UCSD-AML1 (cell line): ENCODE measurements around the gene MDC1.
"Not testable (repeated sequence)": the region's sequence is repeated elsewhere in the genome, so short reads cannot be mapped to it uniquely, and the experiment has no call there.

Experiments
- DNase-seq: peaks from one replicate; lab custom pipeline; 2025; ENCODE audit not compliant: unreplicated experiment; lab: John Stamatoyannopoulos, UW

The MDC1 gene

DNA sequence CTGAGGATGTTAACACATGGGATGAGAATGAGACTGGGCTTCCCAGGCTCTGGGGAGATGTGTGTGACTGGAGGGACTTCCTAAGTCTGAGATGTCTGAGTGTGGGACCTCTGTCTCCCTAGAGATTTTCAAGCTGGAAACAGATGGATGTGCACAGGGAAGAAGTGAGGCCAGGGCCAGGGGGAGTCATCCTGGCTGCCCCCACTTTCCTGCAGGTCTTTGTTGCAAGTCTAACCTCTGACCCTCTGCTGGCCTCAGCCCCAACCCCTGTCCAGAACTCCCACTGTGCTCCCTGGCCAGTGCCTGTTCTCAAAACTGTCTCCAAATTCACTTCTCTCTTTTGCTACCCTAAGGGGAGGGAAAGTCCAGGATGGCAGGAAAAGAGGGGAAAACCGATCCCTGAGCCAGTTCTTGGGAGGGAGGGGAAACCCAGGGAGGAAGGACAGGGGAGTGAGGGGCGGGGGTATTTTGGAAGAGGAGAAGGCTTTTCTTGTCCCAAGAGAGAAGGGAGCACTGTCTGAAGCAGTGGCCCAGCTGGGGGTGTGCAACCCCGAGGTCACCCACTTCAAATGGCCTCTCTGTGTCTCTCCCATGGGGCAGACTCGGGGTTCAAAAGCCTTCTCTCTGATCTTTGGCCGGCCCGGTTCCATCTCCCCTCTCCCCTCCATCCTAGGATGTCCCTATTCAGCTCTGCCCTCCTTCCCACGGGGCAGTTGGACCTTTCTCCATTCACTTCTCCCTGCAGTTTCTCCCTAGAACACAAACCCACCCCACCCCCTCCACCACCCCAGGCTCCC, 33.7 kb downstream of the MDC1 start:
- peak; percentile 53 for DNase-seq

DNA sequence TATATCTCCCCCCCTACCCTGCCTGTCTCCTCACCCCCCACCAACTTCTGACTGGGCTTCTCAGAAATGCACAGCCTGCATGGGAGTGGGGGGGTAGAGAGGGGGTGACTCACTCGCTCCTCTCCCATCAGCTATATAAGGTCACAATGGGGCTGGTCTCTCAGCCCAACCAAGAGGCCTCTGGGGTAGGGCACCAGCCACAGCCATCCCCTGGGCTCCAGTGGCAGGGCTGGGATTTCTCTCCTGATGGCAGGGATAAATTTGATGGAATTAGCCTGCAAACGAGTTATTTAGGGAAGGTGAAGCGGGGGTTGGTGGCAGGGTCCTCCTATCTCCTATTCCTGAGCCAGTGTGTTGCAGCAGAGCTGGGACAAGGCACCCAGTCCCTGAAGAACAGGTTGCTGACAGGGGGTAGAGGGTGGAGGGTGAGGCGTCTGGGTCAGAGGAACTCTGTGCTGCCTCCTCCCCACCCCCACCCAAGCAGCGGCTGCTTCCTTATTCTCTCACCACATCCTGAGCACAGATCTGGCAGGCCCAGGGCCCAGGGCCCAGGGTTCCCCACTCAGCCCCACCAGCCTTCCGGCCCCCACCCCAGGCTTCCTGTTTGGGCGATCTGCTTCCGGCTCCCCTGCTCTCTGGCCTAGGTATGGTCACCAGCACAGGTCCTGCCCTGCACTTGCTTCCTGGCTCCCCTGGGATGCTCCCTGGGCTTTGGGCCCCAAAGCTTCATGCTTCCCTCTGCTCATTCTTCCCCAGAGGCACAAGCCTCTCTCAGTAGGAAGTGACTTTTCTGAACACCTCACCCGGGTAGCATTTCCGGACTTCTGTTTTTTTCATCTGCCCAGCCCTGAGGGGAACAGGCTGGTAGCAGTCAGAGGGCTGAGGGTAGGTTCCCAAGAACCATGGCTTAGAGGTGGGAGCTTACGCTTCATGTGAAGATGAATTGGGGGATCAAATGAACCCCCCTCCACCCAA, 34.7 kb downstream of the MDC1 start:
- DNase-seq: peak; percentile 99

DNA sequence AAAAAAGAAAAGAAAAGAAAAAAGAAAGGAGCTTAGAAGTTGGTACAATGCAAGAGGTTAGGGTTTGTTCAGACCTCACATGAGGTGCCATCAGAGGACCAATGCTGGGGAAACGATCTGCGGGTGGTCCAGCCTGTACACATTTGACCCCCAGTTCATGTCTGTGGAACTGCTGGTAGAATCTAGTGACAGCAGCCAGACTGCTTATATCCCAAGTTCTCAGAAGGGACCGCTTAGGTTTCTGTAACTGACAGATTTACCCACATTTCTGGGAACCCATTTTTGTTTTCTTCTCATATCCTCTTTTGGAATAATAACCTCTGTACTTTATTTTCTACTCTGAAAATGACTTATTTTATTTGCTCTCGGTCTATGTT, 35.3 kb downstream of the MDC1 start:
- DNase-seq: no peak

- DNase-seq: no peak
Observed at GRCh38 chr6:30679765-30680535, 37.1 kb downstream of the MDC1 start.

DNA sequence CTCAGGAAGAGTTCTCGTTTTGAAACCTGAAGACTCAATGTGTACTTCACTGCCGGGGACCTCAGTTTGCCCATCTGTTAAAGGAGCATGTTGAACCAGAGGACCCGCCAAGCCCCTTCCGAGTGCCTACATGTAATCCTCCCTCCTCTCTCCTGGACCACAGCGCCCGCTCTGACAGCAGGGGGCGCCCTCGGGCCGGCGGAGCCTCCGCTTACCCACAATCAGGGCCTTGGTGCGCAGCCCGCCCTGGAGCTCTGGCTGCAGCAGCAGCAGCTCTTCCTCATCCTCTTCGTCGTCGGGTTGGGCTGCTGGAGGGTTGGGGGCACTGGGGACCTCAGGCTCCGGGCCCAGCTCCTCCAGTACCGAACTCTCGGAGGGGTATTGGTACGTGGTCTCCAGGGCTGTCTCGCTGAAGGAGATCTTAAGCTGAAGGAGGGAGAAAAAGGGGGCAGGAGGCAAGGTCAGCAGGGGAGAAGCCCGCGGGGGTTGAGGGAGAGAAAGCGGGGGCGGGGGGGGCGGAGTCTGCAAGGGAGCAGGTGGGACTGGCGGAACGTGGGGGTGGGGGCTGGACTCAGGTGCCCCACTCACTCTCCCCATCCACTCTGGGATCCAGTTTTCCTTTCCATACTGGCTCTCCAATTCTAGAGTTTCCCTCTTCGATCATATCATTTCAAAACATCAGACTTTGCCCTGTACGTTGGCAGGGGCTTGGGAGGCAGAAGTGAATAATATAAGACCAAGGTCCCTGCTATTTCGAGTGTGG, 37.9 kb downstream of the MDC1 start:
- DNase-seq: peak; percentile 88

DNA sequence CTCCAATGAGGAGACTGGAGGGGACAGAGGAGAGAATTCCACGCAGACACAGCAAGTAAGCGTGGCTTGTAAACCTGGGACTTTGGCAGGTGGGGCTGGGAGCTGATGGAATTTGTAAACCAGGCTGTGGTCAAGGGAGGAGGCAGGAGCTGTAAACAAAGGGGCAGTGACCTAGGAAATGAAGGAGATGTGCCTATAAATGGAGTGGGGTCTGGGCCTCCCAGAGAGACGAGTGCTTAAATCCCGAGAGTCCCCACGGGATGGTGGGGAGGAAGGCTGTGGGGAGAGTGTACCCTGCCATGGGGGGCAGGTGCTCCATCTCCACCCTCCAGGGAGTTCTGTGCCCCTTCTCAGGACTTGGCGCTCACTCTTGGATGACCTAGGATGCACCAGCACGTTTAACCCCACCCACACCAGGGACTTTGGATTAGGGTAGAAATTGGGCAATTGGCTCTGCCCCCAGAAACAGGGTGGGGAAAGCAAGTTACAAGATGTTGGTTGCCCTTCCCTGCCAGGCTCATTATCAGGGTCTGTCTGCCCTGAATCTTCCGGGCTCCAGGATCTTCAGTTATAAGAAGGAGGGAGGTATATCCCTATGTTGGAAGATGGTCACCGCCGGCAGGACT, 40.3 kb downstream of the MDC1 start:
- no peak for DNase-seq

DNA sequence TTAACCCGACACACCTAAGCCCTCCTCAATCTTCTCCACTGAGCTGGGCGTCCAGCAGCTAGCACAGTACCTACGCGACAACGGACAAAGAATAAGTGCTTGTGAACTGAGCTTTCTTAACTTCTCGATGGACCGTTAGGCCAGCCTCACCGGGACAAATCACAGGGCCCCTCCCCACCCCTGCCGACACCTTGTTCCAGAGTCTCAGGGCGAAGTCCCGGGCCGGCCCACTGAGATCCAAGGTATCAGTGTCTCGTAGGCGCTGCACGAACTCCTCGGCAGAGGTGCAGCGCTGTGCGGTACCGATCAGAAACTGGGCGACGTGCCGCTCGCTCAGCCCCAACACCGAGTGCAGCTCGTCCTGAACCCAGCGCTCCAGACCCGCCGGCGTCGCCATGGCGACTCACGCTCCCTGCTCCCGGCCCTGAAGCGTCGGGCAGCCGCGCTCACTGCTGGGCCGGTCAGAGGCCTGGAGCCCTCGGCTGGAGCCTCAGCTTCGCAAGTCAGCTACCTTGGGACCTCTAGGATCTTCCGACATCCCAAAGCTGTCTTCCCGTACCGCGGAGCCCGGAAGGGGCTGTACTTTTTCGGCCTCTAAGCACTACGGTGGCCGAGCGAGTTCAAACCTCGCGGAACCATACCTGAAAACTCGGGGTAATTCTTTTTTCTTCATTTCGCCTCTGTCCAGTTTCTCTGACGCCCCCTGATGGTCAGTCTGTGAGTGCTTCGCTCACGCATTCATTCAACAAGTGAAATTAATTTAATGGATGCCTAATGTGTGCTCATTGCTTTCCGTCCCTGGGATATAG, 44.4 kb downstream of the MDC1 start, which contains the start of gene DHX16:
DHX16 (minus strand) TSS at position 562 of the 809 bp plus-strand sequence; CDS start at position 397, 165 bp downstream.
- peak; percentile 92 for DNase-seq

- DNase-seq: no peak
Observed at GRCh38 chr6:30670760-30671527, 46.1 kb downstream of the MDC1 start.

DNA sequence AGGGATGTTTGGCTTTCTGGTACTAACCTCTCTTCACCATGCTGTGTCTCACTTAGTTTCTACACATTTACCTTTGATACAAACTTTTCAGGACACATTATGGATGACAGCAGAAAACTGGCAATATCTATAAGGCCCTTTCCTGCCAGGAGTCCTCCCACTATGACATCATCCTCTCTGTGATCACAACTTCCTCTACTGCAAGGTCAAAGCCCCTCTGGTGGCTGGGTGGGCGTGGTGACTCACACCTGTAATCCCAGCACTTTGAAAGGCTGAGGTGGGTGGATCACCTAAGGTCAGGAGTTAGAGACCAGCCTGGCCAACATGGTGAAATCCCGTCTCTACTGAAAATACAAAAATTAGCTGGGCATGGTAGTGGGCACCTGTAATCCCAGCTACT, 50.8 kb downstream of the MDC1 start:
- not testable (repeated sequence) for DNase-seq

GRCh38 chr6:30664994-30665767, 51.9 kb downstream of the MDC1 start:
- no peak for DNase-seq

GRCh38 chr6:30657922-30658321, 59.2 kb downstream of the MDC1 start:
- not testable (repeated sequence) for DNase-seq

DNA sequence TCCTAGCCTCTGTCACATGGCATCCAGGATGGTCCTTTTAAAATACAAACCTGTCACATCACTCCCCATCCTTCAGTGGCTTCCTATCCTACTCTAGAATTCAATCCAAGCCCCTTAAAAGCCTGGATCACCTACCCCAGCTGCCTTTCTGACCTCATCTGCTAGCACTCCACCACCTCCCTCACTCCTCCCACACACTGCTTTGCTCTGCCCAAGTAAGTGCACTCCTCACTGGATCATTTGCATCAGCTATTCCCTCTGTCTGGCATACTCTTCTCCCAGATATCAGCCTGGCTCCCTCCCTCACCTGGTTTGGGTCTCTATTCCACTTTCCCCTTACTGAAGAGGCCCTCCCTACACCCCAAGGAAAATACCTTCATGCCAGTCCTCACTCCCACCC, 59.6 kb downstream of the MDC1 start:
- no peak for DNase-seq

- DNase-seq: peak; percentile 23
Observed at GRCh38 chr6:30656513-30656912, 60.6 kb downstream of the MDC1 start.

DNA sequence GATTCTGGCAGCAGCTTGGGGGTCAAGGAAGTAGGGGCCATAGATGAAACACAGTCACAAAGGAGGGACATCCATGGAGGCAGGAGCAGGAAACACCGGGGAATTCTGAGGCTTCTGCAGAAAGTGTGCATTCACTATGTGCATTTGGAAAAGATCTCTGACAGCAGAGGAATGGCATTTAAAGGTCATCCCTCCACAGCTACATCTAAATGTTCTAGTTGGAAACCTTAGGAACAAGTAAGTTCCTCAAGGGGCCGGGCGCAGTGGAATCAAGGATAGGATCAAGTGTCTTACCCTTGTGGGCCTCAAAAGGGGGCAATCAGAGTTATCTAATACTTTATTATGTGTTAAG, 61.4 kb downstream of the MDC1 start:
- DNase-seq: no peak

DNA sequence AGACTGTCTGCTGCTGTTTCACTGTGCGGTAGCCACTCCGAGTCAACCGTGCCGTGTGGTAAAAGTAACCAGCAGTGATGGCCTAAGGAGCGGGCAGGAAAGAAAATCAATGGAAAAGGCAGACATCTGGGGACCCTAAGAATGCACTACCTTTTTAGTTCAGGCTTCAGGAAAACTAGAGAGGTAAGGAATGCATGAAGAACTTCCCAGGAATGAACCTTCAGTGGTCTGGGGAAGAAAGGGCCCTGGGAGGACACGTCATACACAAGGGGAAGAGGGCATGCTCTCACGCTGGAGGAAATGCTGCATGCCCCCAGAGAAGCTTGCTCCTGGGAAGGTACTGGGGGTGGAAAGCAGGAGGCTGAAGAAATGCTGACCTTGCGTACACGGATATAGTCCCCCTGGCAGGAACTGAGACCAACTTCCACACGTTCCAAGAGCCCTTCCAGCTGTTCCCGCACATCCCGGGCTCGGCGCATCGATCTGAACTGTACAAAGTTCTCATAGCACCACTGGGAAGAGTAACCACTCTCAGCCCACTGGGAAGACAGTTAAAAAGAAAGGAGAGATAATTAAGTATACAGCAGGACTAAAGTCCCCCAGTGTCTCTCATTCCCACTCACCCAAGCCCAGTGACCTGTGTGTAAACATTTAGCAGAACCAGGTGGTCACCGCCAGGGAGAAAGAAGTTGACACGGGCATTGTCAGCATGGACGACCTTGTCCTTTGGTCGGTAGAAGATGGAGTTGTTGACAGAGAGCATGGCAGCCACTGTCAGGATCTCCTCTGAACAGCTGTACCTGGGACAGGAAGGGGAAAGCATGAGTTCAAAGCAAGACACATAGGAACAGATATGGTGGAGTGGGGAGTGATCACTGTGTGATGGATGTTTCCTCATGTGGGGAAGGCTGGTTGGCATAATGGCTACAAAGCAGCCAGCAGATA, 62.0 kb downstream of the MDC1 start:
- no peak for DNase-seq

GRCh38 chr6:30651143-30651542, 65.9 kb downstream of the MDC1 start:
- DNase-seq: no peak
